Activated T-cell treated with anti-CD3 and anti-CD28 coated beads, Interleukin-2, amount 50 U/mL, for 24 hours (primary cell): ENCODE results near the gene TSC22D4.
"Not testable (repeated sequence)": the region's sequence is repeated elsewhere in the genome, so short reads cannot be mapped to it uniquely, and the experiment has no call there.

Experiments used
- DNase-seq: peaks from one replicate; pipeline ENCODE4 v3.0.0-alpha.2; 2020
- H3K27ac Mint-ChIP-seq: 2 replicates; pipeline ENCODE4 v1.8.0; 2020; ENCODE audit warnings: mild to moderate bottlenecking, mixed read lengths
- H3K27me3 Mint-ChIP-seq: 2 replicates; pipeline ENCODE4 v1.8.0; 2020; ENCODE audit warnings: mixed read lengths
- H3K36me3 Mint-ChIP-seq: 2 replicates; pipeline ENCODE4 v1.8.0; 2020; ENCODE audit warnings: low read depth, mixed read lengths
- H3K4me1 Mint-ChIP-seq: 2 replicates; pipeline ENCODE4 v1.8.0; 2020; ENCODE audit warnings: low read depth, mixed read lengths
- H3K4me3 Mint-ChIP-seq: 2 replicates; pipeline ENCODE4 v1.8.0; 2020; ENCODE audit warnings: mild to moderate bottlenecking, moderate library complexity, mixed read lengths
- H3K9me3 Mint-ChIP-seq: 2 replicates; pipeline ENCODE4 v1.8.0; 2020; ENCODE audit warnings: mixed read lengths

The TSC22D4 gene

DNA sequence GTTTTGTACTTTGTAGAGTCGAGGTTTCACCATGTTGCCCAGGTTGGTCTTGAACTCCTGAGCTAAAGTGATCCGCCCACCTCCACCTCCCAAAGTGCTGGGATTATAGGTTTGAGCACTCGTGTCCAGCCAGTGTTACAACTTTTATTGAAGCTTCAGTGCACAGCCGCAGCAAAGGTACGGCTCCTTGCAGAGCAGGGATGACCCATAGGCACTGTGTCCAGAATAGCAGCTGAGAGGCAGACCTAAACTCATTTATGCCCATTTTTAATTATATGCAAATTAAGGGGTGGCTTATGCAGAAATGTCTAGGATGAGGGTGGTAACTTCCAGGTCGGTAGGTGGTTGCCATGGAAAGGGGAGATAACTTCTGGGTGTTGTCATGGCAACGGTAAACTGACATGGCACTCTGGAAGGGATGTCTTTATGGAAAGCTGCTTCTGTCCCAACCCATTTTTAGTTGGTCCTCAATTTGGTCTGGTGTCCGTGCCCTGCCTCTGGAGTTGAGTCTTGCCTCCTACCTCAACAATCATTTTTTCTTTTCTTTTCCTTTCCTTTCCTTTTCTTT is 27.4 kb upstream of the TSC22D4 start:
- no peak overlapping the region for H3K4me3 Mint-ChIP-seq
- H3K4me1 Mint-ChIP-seq: no peaks in the 10 kb centered on the region
- no peaks in the 10 kb centered on the region for H3K27me3 Mint-ChIP-seq
- H3K36me3 Mint-ChIP-seq: no peaks in the 10 kb centered on the region
- no peak overlapping the region for H3K27ac Mint-ChIP-seq
- H3K9me3 Mint-ChIP-seq: no peaks in the 10 kb centered on the region
- DNase-seq: no peak

- Mint-ChIP-seq H3K9me3 (no peaks in the 10 kb centered on the region), H3K27ac (no peak overlapping the region), H3K27me3 (no peaks in the 10 kb centered on the region), H3K4me3 (no peak overlapping the region), H3K36me3 (no peaks in the 10 kb centered on the region), H3K4me1 (no peaks in the 10 kb centered on the region)
- DNase-seq: no peak
These were observed 26.0 kb upstream of the TSC22D4 start for GRCh38 chr7:100504887-100505611.

DNA sequence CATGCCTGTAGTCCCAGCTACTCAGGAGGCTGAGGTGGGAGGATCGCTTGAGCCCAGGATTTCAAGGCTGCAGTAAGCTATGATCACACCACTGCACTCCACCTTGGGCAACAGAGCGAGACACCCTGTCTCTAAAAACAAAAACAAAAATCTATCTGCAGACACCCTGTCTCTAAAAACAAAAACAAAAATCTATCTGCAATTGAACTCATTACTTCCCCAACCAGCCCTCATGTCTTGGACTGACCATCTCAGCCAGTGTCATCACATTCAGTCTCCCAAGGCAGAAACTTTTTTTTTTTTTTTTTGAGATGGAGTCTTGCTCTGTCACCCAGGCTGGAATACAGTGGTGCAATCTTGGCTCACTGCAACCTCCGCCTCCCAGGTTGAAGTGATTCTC is 25.0 kb upstream of the TSC22D4 start:
- H3K27ac Mint-ChIP-seq: not testable (repeated sequence)

GRCh38 chr7:100500743-100501142 is 21.7 kb upstream of the TSC22D4 start:
- H3K4me3 Mint-ChIP-seq, H3K27me3 Mint-ChIP-seq: not testable (repeated sequence)

More for the DNA sequence above, 25.0 kb upstream of the TSC22D4 start:
- H3K4me1 Mint-ChIP-seq, H3K4me3 Mint-ChIP-seq, H3K27me3 Mint-ChIP-seq, DNase-seq, H3K36me3 Mint-ChIP-seq, H3K9me3 Mint-ChIP-seq: not testable (repeated sequence)

GRCh38 chr7:100496509-100496908 is 17.5 kb upstream of the TSC22D4 start:
- no peaks in the 10 kb centered on the region for H3K36me3 Mint-ChIP-seq
- no peak overlapping the region for H3K4me3 Mint-ChIP-seq
- no peaks in the 10 kb centered on the region for H3K9me3 Mint-ChIP-seq
- peaks cover 10% of the 10 kb centered on the region for H3K4me1 Mint-ChIP-seq
- H3K27ac Mint-ChIP-seq: no peak overlapping the region
- H3K27me3 Mint-ChIP-seq: no peaks in the 10 kb centered on the region
- no peak for DNase-seq

More at GRCh38 chr7:100500743-100501142, 21.7 kb upstream of the TSC22D4 start:
- H3K27ac Mint-ChIP-seq, H3K4me1 Mint-ChIP-seq, H3K9me3 Mint-ChIP-seq, DNase-seq, H3K36me3 Mint-ChIP-seq: not testable (repeated sequence)

DNA sequence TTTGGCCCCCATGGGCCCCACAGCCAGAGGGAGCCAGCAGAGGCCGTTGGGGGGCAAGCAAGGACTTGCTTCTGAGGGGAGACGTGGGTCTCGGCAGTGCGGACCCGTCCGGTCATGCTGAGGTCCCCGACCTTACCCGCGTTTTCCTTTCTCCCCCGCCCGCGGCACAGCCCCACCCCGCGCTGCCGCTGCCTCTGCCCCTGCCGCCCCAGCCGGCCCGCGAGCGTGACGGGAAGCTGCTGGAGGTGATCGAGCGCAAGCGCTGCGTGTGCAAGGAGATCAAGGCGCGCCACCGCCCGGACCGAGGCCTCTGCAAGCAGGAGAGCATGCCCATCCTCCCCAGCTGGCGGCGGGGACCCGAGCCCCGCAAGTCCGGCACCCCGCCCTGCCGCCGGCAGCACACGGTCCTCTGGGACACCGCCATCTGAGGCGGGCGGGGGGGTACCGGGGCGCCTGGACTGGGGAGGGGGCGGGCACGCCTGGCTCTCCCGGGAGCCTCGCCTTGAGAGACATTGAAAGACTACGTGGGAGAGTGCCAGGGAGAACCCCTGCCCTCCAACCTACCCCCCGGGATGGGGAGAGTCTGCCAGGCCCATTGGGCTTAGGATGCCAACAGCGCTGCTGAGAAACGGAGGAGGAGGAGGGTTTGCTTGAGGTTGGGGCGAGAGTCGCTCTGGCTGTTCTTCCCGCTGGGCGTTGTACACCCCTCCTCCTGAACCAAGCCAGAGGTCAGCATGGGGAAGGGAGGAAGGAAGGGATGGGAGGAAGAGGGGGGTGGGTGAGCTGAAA is 14.7 kb upstream of the TSC22D4 start:
- Mint-ChIP-seq H3K36me3 (no peaks in the 10 kb centered on the region), H3K4me3 (peak overlapping the region; percentile 56), H3K9me3 (no peaks in the 10 kb centered on the region), H3K27me3 (no peaks in the 10 kb centered on the region), H3K27ac (peak overlapping the region; percentile 59), H3K4me1 (peaks cover 13% of the 10 kb centered on the region)
- peak; percentile 78 for DNase-seq

DNA sequence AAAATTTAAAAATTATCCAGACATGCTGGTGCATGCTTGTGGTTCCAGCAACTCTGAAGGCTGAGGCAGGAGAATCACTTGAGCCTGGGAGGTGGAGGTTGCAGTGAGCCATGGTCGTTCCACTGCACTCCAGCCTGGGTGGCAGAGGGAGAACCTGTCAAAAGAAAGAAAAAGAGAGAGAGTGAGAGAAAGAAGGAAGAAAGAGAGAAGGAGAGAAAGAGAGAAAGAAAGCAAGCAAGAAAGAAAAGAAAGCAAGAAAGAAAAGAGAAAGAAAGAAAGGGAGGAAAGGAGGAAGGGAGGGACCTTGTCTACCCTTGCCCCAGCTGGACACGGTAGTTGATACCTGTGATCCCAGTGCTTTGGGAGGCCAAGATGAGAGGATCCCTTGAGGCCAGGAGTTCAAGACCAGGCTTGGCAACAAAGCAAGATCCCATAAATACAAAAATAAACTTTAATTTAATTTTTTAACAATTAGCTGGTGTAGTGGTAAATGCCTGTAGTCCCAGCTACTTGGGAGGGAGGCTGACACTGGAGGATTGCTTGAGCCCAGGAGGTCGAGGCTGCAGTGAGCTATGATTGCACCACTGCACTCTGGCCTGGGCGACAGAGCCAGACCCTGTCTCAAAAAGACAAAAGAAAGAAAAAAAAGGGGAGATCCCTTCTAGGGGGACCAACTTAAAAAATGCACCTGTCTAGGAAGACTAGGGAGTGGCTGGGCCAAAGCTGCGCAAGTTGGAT is 13.9 kb upstream of the TSC22D4 start:
- peak overlapping the region; percentile 56 for H3K4me3 Mint-ChIP-seq
- H3K27ac Mint-ChIP-seq: no peak overlapping the region
- H3K4me1 Mint-ChIP-seq: peaks cover 13% of the 10 kb centered on the region
- no peaks in the 10 kb centered on the region for H3K27me3 Mint-ChIP-seq
- H3K36me3 Mint-ChIP-seq: no peaks in the 10 kb centered on the region
- no peaks in the 10 kb centered on the region for H3K9me3 Mint-ChIP-seq
- DNase-seq: no peak

DNA sequence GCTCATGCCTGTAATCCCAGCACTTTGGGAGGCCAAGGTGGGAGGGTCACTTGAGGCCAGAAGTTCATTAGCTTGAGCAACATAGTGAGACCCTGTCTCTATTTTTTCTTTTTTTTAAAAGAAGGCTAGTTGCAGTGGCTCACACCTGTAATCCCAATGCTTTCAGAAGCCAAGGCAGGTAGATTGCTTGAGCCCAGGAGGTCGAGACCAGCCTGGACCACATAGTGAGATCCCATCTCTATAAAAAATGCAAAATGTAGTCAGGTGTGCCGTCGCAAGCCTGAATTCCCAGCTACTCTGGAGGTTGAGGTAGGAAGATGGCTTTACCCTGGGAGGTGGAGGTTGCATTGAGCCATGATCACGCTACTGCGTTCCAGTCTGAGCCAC is 12.2 kb upstream of the TSC22D4 start:
- Mint-ChIP-seq H3K27ac (no peak overlapping the region), H3K36me3 (no peaks in the 10 kb centered on the region), H3K4me3 (no peak overlapping the region), H3K27me3 (no peaks in the 10 kb centered on the region), H3K4me1 (peaks cover 13% of the 10 kb centered on the region), H3K9me3 (no peaks in the 10 kb centered on the region)
- no peak for DNase-seq

- Mint-ChIP-seq H3K4me3 (no peak overlapping the region), H3K4me1 (peaks cover 13% of the 10 kb centered on the region)
These were observed 11.6 kb upstream of the TSC22D4 start for GRCh38 chr7:100490483-100491191.

GRCh38 chr7:100489824-100490223 is 10.8 kb upstream of the TSC22D4 start:
- Mint-ChIP-seq H3K36me3 (no peaks in the 10 kb centered on the region), H3K9me3 (no peaks in the 10 kb centered on the region), H3K4me3 (no peak overlapping the region), H3K27ac (no peak overlapping the region), H3K4me1 (peaks cover 13% of the 10 kb centered on the region), H3K27me3 (no peaks in the 10 kb centered on the region)
- no peak for DNase-seq

More at GRCh38 chr7:100490483-100491191, 11.6 kb upstream of the TSC22D4 start:
- no peaks in the 10 kb centered on the region for H3K36me3 Mint-ChIP-seq
- no peak overlapping the region for H3K27ac Mint-ChIP-seq
- H3K27me3 Mint-ChIP-seq: no peaks in the 10 kb centered on the region
- no peak for DNase-seq
- H3K9me3 Mint-ChIP-seq: no peaks in the 10 kb centered on the region

- no peak overlapping the region for H3K4me3 Mint-ChIP-seq
- H3K36me3 Mint-ChIP-seq: no peaks in the 10 kb centered on the region
- H3K9me3 Mint-ChIP-seq: no peaks in the 10 kb centered on the region
- H3K27ac Mint-ChIP-seq: no peak overlapping the region
- no peaks in the 10 kb centered on the region for H3K27me3 Mint-ChIP-seq
- no peak for DNase-seq
- peaks cover 13% of the 10 kb centered on the region for H3K4me1 Mint-ChIP-seq
These were observed 10.1 kb upstream of the TSC22D4 start for GRCh38 chr7:100489121-100489520.

GRCh38 chr7:100488333-100489095 is 9.5 kb upstream of the TSC22D4 start:
- H3K27ac Mint-ChIP-seq: no peak overlapping the region

GRCh38 chr7:100486753-100487446 is 7.9 kb upstream of the TSC22D4 start:
- no peak overlapping the region for H3K27ac Mint-ChIP-seq
- H3K27me3 Mint-ChIP-seq: no peaks in the 10 kb centered on the region
- no peak overlapping the region for H3K4me3 Mint-ChIP-seq
- no peaks in the 10 kb centered on the region for H3K36me3 Mint-ChIP-seq
- no peak for DNase-seq
- H3K4me1 Mint-ChIP-seq: peaks cover 9% of the 10 kb centered on the region
- H3K9me3 Mint-ChIP-seq: no peaks in the 10 kb centered on the region

More at GRCh38 chr7:100488333-100489095, 9.5 kb upstream of the TSC22D4 start:
- Mint-ChIP-seq H3K27me3 (no peaks in the 10 kb centered on the region), H3K4me1 (peaks cover 10% of the 10 kb centered on the region), H3K9me3 (no peaks in the 10 kb centered on the region), H3K36me3 (no peaks in the 10 kb centered on the region), H3K4me3 (no peak overlapping the region)
- DNase-seq: no peak
